SK-N-SH (cell line): ENCODE data around the gene GLCE. TPM values are rescaled to one million over a fixed set of nuclear protein-coding genes. Genes with fewer than 3 reads are reported as not detected.

Source experiments
- CTCF ChIA-PET: fragments of 300-600, 350-600 bp; formaldehyde crosslinking; extraction: SDS; loops from one replicate; lab custom pipeline; 2021; lab: Yijun Ruan, JAX
- POLR2A ChIA-PET: fragments of 350-600 bp; sonication (Branson Sonifier 250); formaldehyde crosslinking; extraction: SDS; loops from one replicate; lab custom pipeline; 2020; ENCODE audit warnings: antibody characterized with exemption, inconsistent platforms; lab: Yijun Ruan, JAX
- DNase-seq: peaks from one replicate; pipeline ENCODE4 v3.0.0; 2012
- H2AFZ ChIP-seq: fragments of 200-600 bp; sonication (generic); 2 replicates; pipeline ENCODE4 v1.8.1; 2016; ENCODE audit warnings: antibody characterized with exemption, mild to moderate bottlenecking, low read depth
- H3F3A ChIP-seq: fragments of 200-600 bp; sonication (generic); replicated peaks from 2 replicates; pipeline ENCODE3; 2016; ENCODE audit warnings: antibody characterized with exemption, mild to moderate bottlenecking; ENCODE audit not compliant: insufficient read depth
- H3K27ac ChIP-seq, 2 experiments: fragments of 200-500 bp in 1 of 2; fragments of 200-600 bp in 1 of 2; sonication (Bioruptor generic) in 1 of 2; sonication (generic), shearing (Covaris generic) in 1 of 2; 2 replicates each; pipeline versions ENCODE4 v1.5.1 to v1.6.1; 2014 to 2016; ENCODE audit warnings: low read depth in 2 of 2, inconsistent platforms in 1 of 2, low read length in 1 of 2, mild to moderate bottlenecking in 1 of 2, mixed read lengths in 1 of 2
- H3K27me3 ChIP-seq: fragments of 200-600 bp; sonication (generic), shearing (Covaris generic); 2 replicates; pipeline ENCODE4 v1.6.1; 2016; ENCODE audit warnings: mixed run types; ENCODE audit not compliant: insufficient read depth
- H3K36me3 ChIP-seq, 2 experiments: fragments of 200-500 bp in 1 of 2; fragments of 200-600 bp in 1 of 2; sonication (Bioruptor generic) in 1 of 2; sonication (generic) in 1 of 2; replicated peaks in 1 of 2; 2 replicates each; pipeline versions ENCODE3 to v1.5.1; 2014 to 2016; ENCODE audit warnings: low read length in 1 of 2, mild to moderate bottlenecking in 1 of 2; ENCODE audit not compliant: insufficient read depth in 2 of 2, control insufficient read depth in 1 of 2
- H3K4me1 ChIP-seq, 2 experiments: fragments of 200-500 bp in 1 of 2; fragments of 200-600 bp in 1 of 2; sonication (Bioruptor generic) in 1 of 2; sonication (generic), shearing (Covaris generic) in 1 of 2; 2 replicates each; pipeline versions ENCODE4 v1.5.1 to v1.6.1; 2014 to 2016; ENCODE audit warnings: low read depth in 1 of 2, low read length in 1 of 2, mixed run types in 1 of 2; ENCODE audit not compliant: insufficient read depth in 2 of 2, control insufficient read depth in 1 of 2
- H3K4me2 ChIP-seq: fragments of 200-600 bp; sonication (generic), shearing (Covaris generic); 2 replicates; pipeline ENCODE4 v1.6.1; 2017; ENCODE audit warnings: mixed run types
- H3K4me3 ChIP-seq, 2 experiments: fragments of 200-500 bp in 1 of 2; fragments of 200-600 bp in 1 of 2; sonication (Bioruptor generic) in 1 of 2; sonication (generic), shearing (Covaris generic) in 1 of 2; 2 replicates each; pipeline versions ENCODE4 v1.5.1 to v1.8.1; 2014 to 2016; ENCODE audit warnings: low read depth in 2 of 2, inconsistent platforms in 1 of 2, low read length in 1 of 2, mild to moderate bottlenecking in 1 of 2, mixed read lengths in 1 of 2, moderate library complexity in 1 of 2
- H3K79me2 ChIP-seq: fragments of 200-600 bp; sonication (generic); 2 replicates; pipeline ENCODE4 v1.8.1; 2017; ENCODE audit warnings: mild to moderate bottlenecking; ENCODE audit not compliant: insufficient read depth
- H3K9ac ChIP-seq: fragments of 200-600 bp; sonication (generic); 2 replicates; pipeline ENCODE4 v1.6.1; 2017; ENCODE audit warnings: mixed run types
- H3K9me2 ChIP-seq: fragments of 200-600 bp; sonication (generic); 2 replicates; pipeline ENCODE4 v1.6.1; 2017; ENCODE audit warnings: mixed run types
- H3K9me3 ChIP-seq: fragments of 200-600 bp; sonication (generic); 2 replicates; pipeline ENCODE4 v1.6.1; 2017; ENCODE audit warnings: mixed run types, mild to moderate bottlenecking, moderate library complexity
- H4K20me1 ChIP-seq: fragments of 200-600 bp; sonication (generic); 2 replicates; pipeline ENCODE4 v1.6.1; 2017; ENCODE audit warnings: mild to moderate bottlenecking, mixed run types; ENCODE audit not compliant: insufficient read depth
- CTCF ChIP-seq: fragments of 200-600 bp; sonication (generic); IDR thresholded peaks from 2 replicates; pipeline ENCODE4 v1.6.1; 2017; ENCODE audit warnings: antibody characterized with exemption, mild to moderate bottlenecking, moderate library complexity
- ELF1 ChIP-seq: IDR thresholded peaks from 2 replicates; pipeline ENCODE4 v1.4.0; 2012
- EZH2phosphoT487 ChIP-seq: fragments of 200-600 bp; sonication (generic); IDR thresholded peaks from 2 replicates; pipeline ENCODE4 v1.6.1; 2017; ENCODE audit warnings: low read depth, mixed run types, mild to moderate bottlenecking, antibody characterized with exemption, moderate library complexity, borderline replicate concordance
- FOSL2 ChIP-seq: IDR thresholded peaks from 2 replicates; pipeline ENCODE4 v1.4.0; 2012; ENCODE audit warnings: low read depth, mild to moderate bottlenecking, moderate library complexity, borderline replicate concordance
- FOXJ3 ChIP-seq: sonication (generic); formaldehyde crosslinking; IDR thresholded peaks from 2 replicates; pipeline ENCODE4 v1.5.1; 2020; ENCODE audit warnings: mild to moderate bottlenecking, missing genetic modification reagents
- GABPA ChIP-seq: IDR thresholded peaks from 2 replicates; pipeline ENCODE4 v1.4.0; 2012; ENCODE audit warnings: low read depth, mild to moderate bottlenecking
- GATA2 ChIP-seq: sonication (generic); formaldehyde crosslinking; IDR thresholded peaks from 2 replicates; pipeline ENCODE4 v1.5.0; 2020; ENCODE audit warnings: mild to moderate bottlenecking, missing genetic modification reagents
- IRF3 ChIP-seq: fragments of 150-350 bp; IDR thresholded peaks from 2 replicates; pipeline ENCODE4 v1.6.1; 2016; ENCODE audit warnings: mild to moderate bottlenecking, low read depth, low read length
- MEF2A ChIP-seq: IDR thresholded peaks from 2 replicates; pipeline ENCODE4 v1.4.0; 2012; ENCODE audit warnings: low read depth, borderline replicate concordance
- NFIC ChIP-seq: IDR thresholded peaks from 2 replicates; pipeline ENCODE4 v1.4.0; 2012; ENCODE audit warnings: borderline replicate concordance
- NRF1 ChIP-seq: IDR thresholded peaks from 2 replicates; pipeline ENCODE4 v1.6.1; 2012; ENCODE audit warnings: low read depth, mild to moderate bottlenecking, low read length
- RAD21 ChIP-seq: IDR thresholded peaks from 2 replicates; pipeline ENCODE4 v1.6.1; 2012; ENCODE audit warnings: mild to moderate bottlenecking, low read length
- RCOR1 ChIP-seq: fragments of 150-350 bp; IDR thresholded peaks from 2 replicates; pipeline ENCODE4 v1.6.1; 2017; ENCODE audit warnings: antibody characterized with exemption, low read length
- RXRA ChIP-seq: IDR thresholded peaks from 2 replicates; pipeline ENCODE4 v1.4.0; 2012; ENCODE audit warnings: low read depth, mild to moderate bottlenecking, borderline replicate concordance
- SIN3A ChIP-seq: IDR thresholded peaks from 2 replicates; pipeline ENCODE4 v1.6.1; 2012; ENCODE audit warnings: low read depth, mild to moderate bottlenecking, low read length, moderate library complexity, borderline replicate concordance
- SMC3 ChIP-seq: IDR thresholded peaks from 2 replicates; pipeline ENCODE4 v1.6.1; 2012; ENCODE audit warnings: low read depth, low read length, improper control_type of control experiment
- TAF1 ChIP-seq: IDR thresholded peaks from 2 replicates; pipeline ENCODE4 v1.6.1; 2012; ENCODE audit warnings: low read depth, mild to moderate bottlenecking, low read length, moderate library complexity, borderline replicate concordance
- TEAD4 ChIP-seq: IDR thresholded peaks from 2 replicates; pipeline ENCODE4 v1.4.0; 2012; ENCODE audit warnings: mild to moderate bottlenecking, borderline replicate concordance; ENCODE audit not compliant: insufficient read depth
- YY1 ChIP-seq: IDR thresholded peaks from 2 replicates; pipeline ENCODE4 v1.4.0; 2012; ENCODE audit warnings: low read depth, mild to moderate bottlenecking
- WGBS: methylation state at CpG from one replicate; pipeline ENCODE4 v1.1.6; 2017; ENCODE audit warnings: low lambda C conversion rate; 5-methylcytosine and 5-hydroxymethylcytosine counted together
- polyA plus RNA-seq, 3 experiments: library from polyadenylated mRNA; depleted of rRNA; stranded (reverse); fragments of >200 nt; gene quantifications; 2 replicates each; pipeline ENCODE4 v1.2.3, GENCODE V29; 2012
- TF ChIP-seq, protein P1 (sequence below): IDR thresholded peaks from 2 replicates; pipeline ENCODE4; 2012
- TF ChIP-seq, protein P2 (sequence below): IDR thresholded peaks from 2 replicates; pipeline ENCODE4 v1.4.0; 2012; ENCODE audit warnings: low read depth
- TF ChIP-seq, protein P3 (sequence below): IDR thresholded peaks from 2 replicates; pipeline ENCODE4 v1.4.0; 2012; ENCODE audit warnings: low read depth, borderline replicate concordance

Gene GLCE
- polyA plus RNA-seq, 1 of the 3 experiments (the other 2 are of a cell fraction): 19.5 TPM

GRCh38 chr15:69189157-69189556 is 28.7 kb downstream of the GLCE start:
- ChIA-PET POLR2A (no interaction called here), CTCF (interaction anchor here (1.2 kb wide), 1 partner anchor 23 kb away, joined by 4 read pairs; no protein-coding TSS in a partner anchor)
- H3K36me3 ChIP-seq: peaks cover 0 to 6% of the 10 kb centered on the region in 2 experiments
- peaks cover 3 to 16% of the 10 kb centered on the region in 2 experiments for H3K4me1 ChIP-seq
- H3K9me2 ChIP-seq: no peaks in the 10 kb centered on the region
- no peak overlapping the region for H2AFZ ChIP-seq
- WGBS: 91% methylated on average over 6 of the region's 6 CpGs
- H4K20me1 ChIP-seq: no peaks in the 10 kb centered on the region
- H3K4me2 ChIP-seq: no peak overlapping the region
- H3K27ac ChIP-seq: no peak overlapping the region
- H3K79me2 ChIP-seq: peaks cover 22% of the 10 kb centered on the region
- no peak for DNase-seq
- TF ChIP-seq TEAD4: no peak
- no peak for TF ChIP-seq SMC3
- TF ChIP-seq CTCF: no peak
- no peak for TF ChIP-seq RXRA
- TF ChIP-seq, protein P1, sequence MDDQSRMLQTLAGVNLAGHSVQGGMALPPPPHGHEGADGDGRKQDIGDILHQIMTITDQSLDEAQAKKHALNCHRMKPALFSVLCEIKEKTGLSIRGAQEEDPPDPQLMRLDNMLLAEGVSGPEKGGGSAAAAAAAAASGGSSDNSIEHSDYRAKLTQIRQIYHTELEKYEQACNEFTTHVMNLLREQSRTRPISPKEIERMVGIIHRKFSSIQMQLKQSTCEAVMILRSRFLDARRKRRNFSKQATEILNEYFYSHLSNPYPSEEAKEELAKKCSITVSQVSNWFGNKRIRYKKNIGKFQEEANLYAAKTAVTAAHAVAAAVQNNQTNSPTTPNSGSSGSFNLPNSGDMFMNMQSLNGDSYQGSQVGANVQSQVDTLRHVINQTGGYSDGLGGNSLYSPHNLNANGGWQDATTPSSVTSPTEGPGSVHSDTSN: no peak
- no peak for TF ChIP-seq TAF1
- TF ChIP-seq GATA2 (CRISPR knock-in tag): no peak
- TF ChIP-seq SIN3A: no peak
- TF ChIP-seq, protein P2, sequence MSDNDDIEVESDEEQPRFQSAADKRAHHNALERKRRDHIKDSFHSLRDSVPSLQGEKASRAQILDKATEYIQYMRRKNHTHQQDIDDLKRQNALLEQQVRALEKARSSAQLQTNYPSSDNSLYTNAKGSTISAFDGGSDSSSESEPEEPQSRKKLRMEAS: no peak
- no peak for TF ChIP-seq NFIC
- no peak overlapping the region for H3K9ac ChIP-seq
- no peaks in the 10 kb centered on the region for H3K27me3 ChIP-seq
- H3F3A ChIP-seq: peaks cover 12% of the 10 kb centered on the region
- peaks cover 4% of the 10 kb centered on the region; the same call in 1 of the 2 replicates for H3K9me3 ChIP-seq
- no peak overlapping the region for H3K4me3 ChIP-seq

DNA sequence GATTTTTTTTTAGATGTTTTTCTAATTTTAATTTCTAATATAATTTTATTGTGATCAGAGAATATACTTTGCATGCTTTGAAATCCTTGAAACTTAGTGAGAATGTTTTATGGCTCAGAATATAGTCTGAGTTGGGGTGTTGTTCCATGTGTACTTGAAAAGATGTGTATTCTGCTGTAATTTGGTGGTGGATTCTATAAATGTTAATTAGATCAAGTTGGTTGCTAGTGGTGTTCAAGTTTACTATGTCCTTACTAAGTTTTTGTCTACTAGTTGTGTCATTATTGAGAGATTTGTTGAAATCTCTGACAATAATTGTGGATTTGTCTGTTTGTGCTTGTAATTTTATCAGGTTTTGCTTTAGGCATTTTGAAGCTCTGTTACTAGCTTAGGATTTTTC is 29.7 kb downstream of the GLCE start:
- no peak overlapping the region for H3K4me3 ChIP-seq
- H3K9me3 ChIP-seq: peaks cover 4% of the 10 kb centered on the region; the same call in 1 of the 2 replicates
- H3K36me3 ChIP-seq: peaks cover 0 to 6% of the 10 kb centered on the region in 2 experiments
- H4K20me1 ChIP-seq: no peaks in the 10 kb centered on the region; the same call in 1 of the 2 replicates
- no peak overlapping the region for H3K4me2 ChIP-seq
- no peaks in the 10 kb centered on the region for H3K9me2 ChIP-seq
- ChIA-PET CTCF (interaction anchor here (1.2 kb wide), 1 partner anchor 22 kb away, joined by 4 read pairs; no protein-coding TSS in a partner anchor), POLR2A (no interaction called here)
- DNase-seq: no peak
- H3F3A ChIP-seq: peaks cover 21% of the 10 kb centered on the region
- H3K4me1 ChIP-seq: peaks cover 6 to 25% of the 10 kb centered on the region in 2 experiments
- no peak overlapping the region for H2AFZ ChIP-seq
- peaks cover 22% of the 10 kb centered on the region for H3K79me2 ChIP-seq
- H3K9ac ChIP-seq: no peak overlapping the region
- H3K27ac ChIP-seq: no peak overlapping the region
- no peaks in the 10 kb centered on the region for H3K27me3 ChIP-seq
- TF ChIP-seq GABPA: no peak
- TF ChIP-seq SMC3: no peak
- no peak for TF ChIP-seq CTCF
- TF ChIP-seq, protein P3, sequence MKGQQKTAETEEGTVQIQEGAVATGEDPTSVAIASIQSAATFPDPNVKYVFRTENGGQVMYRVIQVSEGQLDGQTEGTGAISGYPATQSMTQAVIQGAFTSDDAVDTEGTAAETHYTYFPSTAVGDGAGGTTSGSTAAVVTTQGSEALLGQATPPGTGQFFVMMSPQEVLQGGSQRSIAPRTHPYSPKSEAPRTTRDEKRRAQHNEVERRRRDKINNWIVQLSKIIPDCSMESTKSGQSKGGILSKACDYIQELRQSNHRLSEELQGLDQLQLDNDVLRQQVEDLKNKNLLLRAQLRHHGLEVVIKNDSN: no peak
- no peak for TF ChIP-seq TEAD4
- TF ChIP-seq EZH2phosphoT487: no peak
- TF ChIP-seq ELF1: no peak
- TF ChIP-seq IRF3: no peak
- TF ChIP-seq MEF2A: no peak
- TF ChIP-seq RAD21: no peak
- TF ChIP-seq FOSL2: no peak
- TF ChIP-seq FOXJ3 (CRISPR knock-in tag): no peak
- TF ChIP-seq RCOR1: no peak
- no peak for TF ChIP-seq YY1
- no peak for TF ChIP-seq NRF1
- TF ChIP-seq GATA2 (CRISPR knock-in tag): no peak
